ENCODE measurements around the gene BCL2L2.
"Not testable (repeated sequence)": the region's sequence is repeated elsewhere in the genome, so short reads cannot be mapped to it uniquely, and the experiment has no call there.

Gene BCL2L2

DNA sequence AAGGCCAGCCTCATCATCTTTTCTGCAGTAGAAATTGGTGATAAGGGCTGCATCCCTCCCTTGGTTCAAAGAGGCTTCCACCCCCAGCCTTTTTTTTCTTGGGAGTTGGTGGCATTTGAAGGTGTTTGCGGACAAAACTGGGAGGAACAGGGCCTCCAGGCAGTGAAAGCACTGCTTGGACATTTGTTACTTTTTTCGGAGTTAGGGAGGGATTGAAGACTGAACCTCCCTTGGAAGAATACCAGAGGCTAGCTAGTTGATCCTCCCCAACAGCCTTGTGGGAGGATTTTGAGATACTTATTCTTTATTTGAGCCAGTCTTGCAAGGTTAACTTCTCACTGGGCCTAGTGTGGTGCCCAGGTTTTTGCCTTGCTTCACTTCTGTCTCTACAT lies 17.8 kb downstream of the BCL2L2 start:
- no peak for DNase-seq (ENCODE audit: low read depth in 2 of 2)

GRCh38 chr14:23324993-23325392 lies 18.4 kb downstream of the BCL2L2 start:
- DNase-seq (ENCODE audit: low read depth in 2 of 2): no peak

- DNase-seq (ENCODE audit: low read depth in 2 of 2): not testable (repeated sequence)
These were observed 19.1 kb downstream of the BCL2L2 start for GRCh38 chr14:23325746-23326145.

GRCh38 chr14:23326491-23327332 lies 20.1 kb downstream of the BCL2L2 start:
- DNase-seq (ENCODE audit: low read depth in 2 of 2): no peak

DNA sequence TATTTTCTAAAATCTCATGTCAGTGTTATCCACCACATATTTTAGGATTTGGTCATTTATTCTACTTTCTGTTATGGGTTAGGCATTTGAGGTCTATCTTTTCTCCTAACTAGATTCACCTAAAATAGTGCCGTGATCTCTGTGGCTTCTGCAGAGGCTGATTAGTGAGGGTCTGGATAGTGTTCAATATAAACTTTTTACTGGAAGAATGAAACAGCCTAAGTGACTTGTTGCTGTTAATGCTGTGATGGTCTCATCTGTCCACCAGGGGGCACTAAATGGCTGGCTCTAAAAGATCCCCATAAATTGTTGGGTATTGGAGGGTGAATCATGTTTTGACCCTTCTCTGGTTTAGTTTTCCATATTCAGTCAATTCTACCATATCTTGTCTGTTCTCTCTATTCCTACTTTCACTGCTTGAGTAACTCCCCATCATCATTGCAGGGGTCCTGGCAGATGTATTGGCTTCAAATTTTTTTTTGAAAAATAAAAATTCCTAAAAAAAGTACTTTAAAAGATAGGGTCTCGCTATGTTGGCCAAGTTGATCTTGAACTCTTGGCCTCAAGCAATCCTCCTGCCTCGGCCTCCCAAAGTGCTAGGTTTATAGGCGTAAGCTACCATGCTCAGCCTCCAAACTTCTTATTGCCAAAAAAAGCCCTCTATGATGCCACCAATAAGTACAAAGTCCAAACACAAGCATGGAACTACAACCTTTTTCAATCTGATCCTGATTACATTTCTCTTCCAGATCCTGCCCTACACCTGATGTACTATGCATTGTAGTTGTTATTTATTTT lies 21.5 kb downstream of the BCL2L2 start:
- DNase-seq (ENCODE audit: low read depth in 2 of 2): peak; percentile 30 to 37

GRCh38 chr14:23335623-23336022 lies 29.0 kb downstream of the BCL2L2 start:
- no peak for DNase-seq (ENCODE audit: low read depth in 2 of 2)

DNA sequence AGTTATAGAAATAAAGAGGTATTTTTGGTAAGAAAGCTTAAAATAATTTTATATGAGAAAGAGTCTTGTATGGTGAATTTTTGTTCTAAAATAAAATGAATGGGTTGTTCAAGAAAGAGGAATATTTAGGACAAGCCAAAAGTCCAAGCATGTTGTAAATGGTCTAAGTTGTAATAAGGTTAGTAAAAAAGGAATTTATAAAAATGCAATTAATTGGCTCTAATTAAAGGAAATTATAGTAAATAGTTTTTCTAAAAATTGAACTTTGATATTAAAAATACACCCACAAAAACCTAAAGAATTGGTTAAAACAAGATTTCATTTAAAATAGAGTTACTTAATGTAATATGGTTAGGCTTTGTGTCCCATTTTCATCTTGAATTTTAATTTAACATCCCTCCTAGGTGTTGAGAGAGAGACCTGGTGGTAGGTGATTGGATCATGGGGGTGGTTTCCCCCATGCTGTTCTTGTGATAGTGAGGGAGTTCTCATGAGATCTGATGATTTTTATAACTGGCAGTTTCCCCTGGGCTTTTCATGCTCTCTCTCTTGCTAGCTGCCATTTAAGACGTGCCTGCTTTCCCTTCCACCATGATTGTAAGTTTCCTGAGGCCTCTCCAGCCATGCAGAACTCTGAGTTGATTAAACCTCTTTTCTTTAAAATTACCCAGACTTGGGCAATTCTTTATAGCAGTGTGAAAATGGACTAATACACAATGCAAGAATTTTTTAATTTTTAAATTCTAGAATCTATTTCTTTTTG lies 33.1 kb downstream of the BCL2L2 start:
- no peak for DNase-seq (ENCODE audit: low read depth in 2 of 2)

- DNase-seq (ENCODE audit: low read depth in 2 of 2): no peak
These were observed 37.8 kb downstream of the BCL2L2 start for GRCh38 chr14:23344481-23344880.

DNA sequence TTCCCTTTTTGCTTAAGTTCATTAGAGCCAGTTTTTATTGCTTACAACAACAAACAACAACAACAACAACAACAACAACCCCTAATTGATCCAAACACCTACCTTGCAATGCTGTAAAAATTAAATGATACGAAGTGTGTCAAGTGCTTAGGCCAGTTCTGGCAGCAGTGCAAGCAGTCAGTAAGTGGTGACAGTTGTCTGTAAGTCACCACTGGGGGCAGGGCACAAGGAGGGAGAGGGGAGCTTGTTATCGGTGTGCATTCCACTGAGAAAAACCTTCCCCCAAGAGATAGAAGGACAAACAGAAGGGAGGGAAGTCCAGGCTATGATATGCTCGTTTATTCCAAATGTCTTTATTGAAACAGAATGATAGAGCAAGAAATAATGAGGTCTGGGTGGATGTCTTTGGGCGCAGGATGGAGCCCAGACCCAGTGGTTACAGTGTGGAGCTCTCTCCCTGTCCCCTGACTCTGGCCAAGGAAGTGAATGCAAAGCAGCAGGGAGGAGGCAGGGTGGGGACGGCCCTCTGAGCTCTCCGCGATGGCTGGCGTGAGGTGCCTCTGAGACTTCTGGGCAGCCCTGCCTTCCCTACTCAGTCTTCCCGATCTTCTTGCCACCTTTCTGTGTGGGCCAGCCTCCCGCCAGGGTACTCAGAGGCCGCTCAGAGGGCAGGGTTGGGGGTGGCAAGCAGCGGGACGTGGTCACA lies 39.5 kb downstream of the BCL2L2 start:
- no peak for DNase-seq (ENCODE audit: low read depth in 2 of 2)

DNA sequence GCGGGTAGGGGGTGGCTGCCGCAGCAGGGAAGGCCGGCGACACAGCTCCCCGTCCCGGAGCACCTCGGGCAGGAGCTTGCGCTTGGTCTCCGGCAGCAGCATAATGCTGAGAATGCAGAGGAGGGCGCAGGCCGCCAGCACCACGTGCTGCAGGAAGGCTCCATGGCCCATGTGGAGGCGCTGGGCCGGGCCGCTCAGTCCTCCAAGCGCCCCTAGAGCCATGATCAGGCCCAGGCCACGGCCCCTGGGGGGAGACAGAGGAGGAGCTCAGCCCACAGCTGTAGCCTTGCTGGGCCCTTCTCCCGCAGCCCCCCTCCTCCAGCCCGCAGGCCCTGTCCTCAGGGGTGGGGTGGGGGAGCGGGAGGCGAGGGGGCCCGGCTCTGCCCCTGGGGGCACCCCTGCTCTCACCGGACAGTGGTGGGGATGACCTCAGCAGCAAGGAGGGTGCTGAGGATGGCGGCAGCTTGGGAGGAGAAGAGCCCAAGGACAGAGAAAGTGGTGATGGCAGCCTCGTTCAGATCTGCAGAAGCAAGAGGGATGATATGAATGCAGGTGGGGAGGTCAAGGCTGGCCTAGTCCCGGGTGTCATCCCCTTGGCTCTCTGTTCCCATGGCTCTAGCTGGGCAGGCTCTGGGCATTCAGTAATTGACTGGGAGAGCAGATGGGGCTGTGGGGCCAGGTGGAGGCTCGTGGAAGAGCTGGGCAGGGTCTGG lies 40.2 kb downstream of the BCL2L2 start:
- no peak for DNase-seq (ENCODE audit: low read depth in 2 of 2)

- DNase-seq (ENCODE audit: low read depth in 2 of 2): no peak
These were observed 41.0 kb downstream of the BCL2L2 start for GRCh38 chr14:23347406-23348296.

DNA sequence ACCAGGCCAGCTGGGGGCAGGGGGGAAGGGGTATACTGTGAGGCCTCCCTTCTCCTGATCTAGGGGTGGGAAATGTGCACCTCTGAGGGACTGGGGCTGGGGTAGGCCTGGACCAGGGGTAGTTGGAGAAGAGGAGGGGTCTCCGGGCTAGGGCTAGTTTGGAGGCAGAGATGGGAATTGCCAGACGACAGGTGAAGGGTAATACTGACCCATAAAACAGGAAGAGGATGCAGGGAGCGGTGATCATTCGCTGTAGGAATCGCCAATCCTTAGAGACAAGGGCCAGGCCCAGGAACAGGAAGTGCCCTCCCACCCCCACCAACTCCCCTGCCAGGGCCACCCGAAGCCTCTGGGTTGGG lies 41.6 kb downstream of the BCL2L2 start:
- no peak for DNase-seq (ENCODE audit: low read depth in 2 of 2)

GRCh38 chr14:23349156-23349845 lies 42.7 kb downstream of the BCL2L2 start:
- no peak for DNase-seq (ENCODE audit: low read depth in 2 of 2)

- no peak for DNase-seq (ENCODE audit: low read depth in 2 of 2)
These were observed 45.3 kb downstream of the BCL2L2 start for GRCh38 chr14:23351681-23352505.

GRCh38 chr14:23352506-23353432 lies 46.1 kb downstream of the BCL2L2 start, which contains the start of gene SLC22A17:
TSS of gene SLC22A17 (minus strand) at chr14:23352887.
- DNase-seq (ENCODE audit: low read depth in 2 of 2): peak in 1 of 2 donors; percentile 21

DNA sequence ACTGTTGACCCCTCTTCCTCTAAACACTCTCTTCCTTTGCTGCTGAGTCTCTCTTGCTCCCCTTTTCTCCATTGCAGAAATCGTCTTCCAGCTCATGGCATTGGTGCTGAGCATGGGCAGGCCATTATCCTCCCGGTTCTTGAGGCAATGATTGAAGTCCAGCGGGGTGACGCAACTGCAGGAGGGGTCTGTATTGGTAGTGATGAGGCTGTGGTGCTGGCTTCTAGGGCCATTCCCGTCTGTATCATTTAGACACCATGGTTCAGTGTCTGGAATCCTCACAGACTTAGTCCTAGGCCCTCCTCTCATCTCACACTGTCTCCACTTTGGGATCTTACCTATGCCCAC lies 46.8 kb downstream of the BCL2L2 start:
- no peak for DNase-seq (ENCODE audit: low read depth in 2 of 2)

DNA sequence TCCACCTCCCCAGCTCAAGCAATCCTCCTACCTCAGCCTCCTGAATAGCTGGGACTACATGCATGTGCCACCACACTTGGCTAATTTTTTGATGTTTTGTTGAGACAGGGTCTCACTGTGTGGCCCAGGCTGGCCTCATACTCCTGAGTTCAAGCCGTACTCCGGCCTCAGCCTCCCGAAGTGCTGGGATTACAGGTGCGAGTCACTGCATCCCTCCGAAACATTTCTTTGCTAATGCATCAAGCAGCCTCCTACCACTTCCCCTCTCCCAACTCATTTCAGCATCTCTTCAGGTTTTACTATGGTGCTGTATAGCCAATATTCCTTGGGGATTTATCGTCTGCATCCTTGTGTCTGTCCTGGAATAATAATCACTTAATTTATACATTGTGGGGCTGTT lies 48.4 kb downstream of the BCL2L2 start:
- DNase-seq (ENCODE audit: low read depth in 2 of 2): no peak

Measured in stimulated activated CD8-positive, alpha-beta memory T cell treated with anti-CD3 and anti-CD28 coated beads, Interleukin-2, amount 100 ng/mL, for 1 hour (primary cell).